Measurements from ENCODE around the gene ZNF768. TPM values are rescaled to one million over a fixed set of nuclear protein-coding genes. Genes with fewer than 3 reads are reported as not detected.
"Not testable (repeated sequence)": the region's sequence is repeated elsewhere in the genome, so short reads cannot be mapped to it uniquely, and the experiment has no call there.

ZNF768 gene
- polyA plus RNA-seq, 1 experiment = 9.8 TPM

DNA sequence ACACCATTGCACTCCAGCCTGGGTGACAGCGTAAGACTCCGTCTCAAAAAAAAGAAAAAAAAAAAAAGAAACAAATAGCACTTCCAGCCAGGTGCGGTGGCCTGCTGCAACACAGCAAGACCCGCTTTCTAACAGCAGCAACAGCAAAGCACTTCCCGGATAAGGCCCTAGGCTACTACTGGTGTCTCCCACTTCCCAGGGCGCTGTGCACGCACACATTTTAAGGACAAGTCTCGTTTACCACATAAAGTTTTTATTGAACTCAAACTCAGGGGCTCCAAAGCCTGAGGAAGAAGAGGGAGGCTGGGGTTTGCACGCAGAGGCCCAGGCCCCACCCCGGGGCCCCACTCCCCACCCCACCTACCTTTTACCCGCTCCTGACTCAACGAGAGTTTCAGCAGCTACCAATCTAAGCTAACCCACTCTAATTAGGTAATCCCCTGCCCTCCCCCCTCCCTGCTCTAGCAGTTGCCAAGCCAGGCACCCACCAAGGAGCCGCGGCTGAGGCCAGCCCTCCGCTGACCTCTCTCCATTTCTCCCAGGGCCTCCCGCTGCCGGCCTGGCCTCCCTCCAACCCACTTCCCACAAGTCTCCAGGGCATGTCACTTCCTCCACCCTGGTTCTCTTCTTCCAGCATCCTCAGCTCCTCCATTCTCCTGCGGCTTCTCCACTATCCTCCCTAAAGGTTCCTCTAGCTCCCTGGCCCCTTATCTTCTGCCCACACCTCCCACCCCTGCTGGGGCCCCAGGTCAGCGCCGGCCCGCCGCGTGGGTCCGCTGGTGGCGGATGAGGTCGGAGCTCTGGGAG lies 2.4 kb downstream of the ZNF768 start:
- Histone ChIP-seq H3K9me3 (ENCODE audit: control insufficient read depth, insufficient read depth, low read length) (no peaks in the 10 kb centered on the region; the same call in 1 of the 2 replicates), H3K27ac (ENCODE audit: low read depth, low read length) (no peak overlapping the region), H3K27me3 (ENCODE audit: control insufficient read depth, insufficient read depth, low read length) (no peaks in the 10 kb centered on the region), H3K4me3 (ENCODE audit: low read depth, low read length) (no peak overlapping the region)
- POLR2A ChIA-PET = no interaction called here
- CTCF ChIA-PET = interaction anchor here (0.7 kb wide), 1 partner anchor 75 kb away, joined by 4 read pairs; no protein-coding TSS in a partner anchor
- no peak for DNase-seq (ENCODE audit: low read depth, low spot score)
- TF ChIP-seq, protein P1, sequence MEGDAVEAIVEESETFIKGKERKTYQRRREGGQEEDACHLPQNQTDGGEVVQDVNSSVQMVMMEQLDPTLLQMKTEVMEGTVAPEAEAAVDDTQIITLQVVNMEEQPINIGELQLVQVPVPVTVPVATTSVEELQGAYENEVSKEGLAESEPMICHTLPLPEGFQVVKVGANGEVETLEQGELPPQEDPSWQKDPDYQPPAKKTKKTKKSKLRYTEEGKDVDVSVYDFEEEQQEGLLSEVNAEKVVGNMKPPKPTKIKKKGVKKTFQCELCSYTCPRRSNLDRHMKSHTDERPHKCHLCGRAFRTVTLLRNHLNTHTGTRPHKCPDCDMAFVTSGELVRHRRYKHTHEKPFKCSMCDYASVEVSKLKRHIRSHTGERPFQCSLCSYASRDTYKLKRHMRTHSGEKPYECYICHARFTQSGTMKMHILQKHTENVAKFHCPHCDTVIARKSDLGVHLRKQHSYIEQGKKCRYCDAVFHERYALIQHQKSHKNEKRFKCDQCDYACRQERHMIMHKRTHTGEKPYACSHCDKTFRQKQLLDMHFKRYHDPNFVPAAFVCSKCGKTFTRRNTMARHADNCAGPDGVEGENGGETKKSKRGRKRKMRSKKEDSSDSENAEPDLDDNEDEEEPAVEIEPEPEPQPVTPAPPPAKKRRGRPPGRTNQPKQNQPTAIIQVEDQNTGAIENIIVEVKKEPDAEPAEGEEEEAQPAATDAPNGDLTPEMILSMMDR (IDR thresholded peaks at IDR 0.05; ENCODE audit: low read depth, low read length) = no peak

DNA sequence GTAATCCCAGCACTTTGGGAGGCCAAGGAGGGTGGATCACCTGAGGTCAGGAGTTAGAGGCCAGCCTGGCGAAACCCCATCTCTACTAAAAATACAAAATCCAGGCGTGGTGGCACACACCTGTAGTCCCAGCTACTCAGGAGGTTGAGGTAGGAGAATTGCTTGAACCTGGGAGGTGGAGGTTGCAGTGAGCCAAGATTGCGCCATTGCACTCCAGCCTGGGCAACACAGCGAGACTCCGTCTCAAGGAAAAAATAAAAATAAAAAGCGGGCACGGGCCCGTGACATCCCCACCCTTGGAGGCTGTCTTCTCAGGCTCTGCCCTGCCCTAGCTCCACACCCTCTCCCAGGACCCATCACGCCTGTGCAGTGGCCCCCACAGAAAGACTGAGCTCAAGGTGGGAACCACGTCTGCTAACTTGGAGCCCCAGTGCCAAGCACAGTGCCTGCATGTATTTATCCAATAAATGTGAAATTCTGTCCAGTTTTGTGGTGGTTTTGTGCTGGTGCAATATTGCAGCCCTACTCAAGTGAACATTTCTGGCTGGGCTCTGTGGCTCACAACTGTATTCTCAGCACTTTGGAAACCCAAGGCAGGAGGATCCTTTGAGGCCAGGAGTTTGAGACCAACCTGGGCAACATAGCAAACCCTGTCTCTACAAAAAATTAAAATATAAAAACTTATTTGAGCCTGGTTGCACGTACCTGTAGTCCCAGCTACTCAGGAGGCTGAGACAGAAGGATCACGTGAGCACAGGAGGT lies 3.5 kb downstream of the ZNF768 start:
- H3K4me3 ChIP-seq (ENCODE audit: low read depth, low read length); POLR2A ChIA-PET; H3K27me3 ChIP-seq (ENCODE audit: control insufficient read depth, insufficient read depth, low read length); H3K27ac ChIP-seq (ENCODE audit: low read depth, low read length); DNase-seq (ENCODE audit: low read depth, low spot score); H3K9me3 ChIP-seq (ENCODE audit: control insufficient read depth, insufficient read depth, low read length): not testable (repeated sequence)
- CTCF ChIA-PET = interaction anchor here (0.6 to 1.2 kb wide), 2 partner anchors 73 to 76 kb away, joined by 3 read pairs; no protein-coding TSS in a partner anchor

DNA sequence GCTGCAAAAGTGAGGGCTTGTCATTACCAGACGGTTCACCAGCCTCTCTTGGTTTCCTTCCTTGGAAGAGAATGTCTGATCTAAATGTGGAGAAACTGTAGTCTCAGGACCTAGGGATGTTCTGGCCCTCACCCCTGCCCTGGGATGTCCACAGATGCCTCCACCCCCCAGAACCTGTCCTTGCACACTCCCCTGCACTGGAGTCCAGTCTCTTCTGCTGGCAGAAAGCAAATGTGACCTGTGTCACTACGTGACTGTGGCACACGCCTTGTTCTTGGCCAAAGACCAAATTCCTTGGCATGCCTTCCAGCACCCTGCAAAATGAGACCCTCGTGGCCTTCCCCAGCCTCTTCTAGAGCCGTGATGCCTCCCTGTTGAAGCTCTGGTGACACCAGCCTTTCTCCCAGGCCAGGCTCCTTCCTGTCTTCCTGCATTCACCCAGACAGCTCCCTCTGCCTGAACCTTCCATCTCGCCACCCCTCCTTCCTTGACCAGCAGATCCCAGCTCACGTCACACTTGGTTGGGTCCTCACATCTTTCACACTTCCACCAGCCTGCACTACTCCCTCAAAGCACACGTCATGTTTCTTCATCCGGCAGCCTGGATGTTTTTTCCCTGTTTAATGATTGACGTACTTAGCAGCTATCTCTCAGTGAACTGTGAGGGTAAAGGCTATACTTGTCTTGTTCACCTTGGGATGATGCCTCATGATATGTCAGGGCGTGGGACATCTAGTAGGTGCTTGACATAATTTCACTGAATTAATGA lies 4.3 kb downstream of the ZNF768 start:
- H3K27me3 ChIP-seq (ENCODE audit: control insufficient read depth, insufficient read depth, low read length) = peaks cover 4% of the 10 kb centered on the region
- H3K4me3 ChIP-seq (ENCODE audit: low read depth, low read length) = no peak overlapping the region
- no peak for DNase-seq (ENCODE audit: low read depth, low spot score)
- ChIA-PET CTCF (interaction anchor here (0.6 to 1.2 kb wide), 2 partner anchors 73 to 75 kb away, joined by 3 read pairs; no protein-coding TSS in a partner anchor), POLR2A (no interaction called here)
- H3K27ac ChIP-seq (ENCODE audit: low read depth, low read length) = peak overlapping the region; percentile 21
- TF ChIP-seq, protein P1 (IDR thresholded peaks at IDR 0.05; ENCODE audit: low read depth, low read length) = no peak
- H3K9me3 ChIP-seq (ENCODE audit: control insufficient read depth, insufficient read depth, low read length) = no peaks in the 10 kb centered on the region; the same call in 1 of the 2 replicates

DNA sequence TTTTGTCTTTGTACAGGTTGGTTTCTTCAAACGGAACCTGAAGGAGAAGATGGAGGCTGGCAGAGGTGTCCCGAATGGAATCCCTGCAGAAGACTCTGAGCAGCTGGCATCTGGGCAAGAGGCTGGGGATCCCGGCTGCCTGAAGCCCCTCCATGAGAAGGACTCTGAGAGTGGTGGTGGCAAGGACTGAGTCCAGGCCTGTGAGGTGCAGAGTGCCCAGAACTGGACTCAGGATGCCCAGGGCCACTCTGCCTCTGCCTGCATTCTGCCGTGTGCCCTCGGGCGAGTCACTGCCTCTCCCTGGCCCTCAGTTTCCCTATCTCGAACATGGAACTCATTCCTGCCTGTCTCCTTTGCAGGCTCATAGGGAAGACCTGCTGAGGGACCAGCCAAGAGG lies 4.9 kb downstream of the ZNF768 start:
- Histone ChIP-seq H3K27me3 (ENCODE audit: control insufficient read depth, insufficient read depth, low read length) (peaks cover 5% of the 10 kb centered on the region), H3K9me3 (ENCODE audit: control insufficient read depth, insufficient read depth, low read length) (no peaks in the 10 kb centered on the region; the same call in 1 of the 2 replicates), H3K4me3 (ENCODE audit: low read depth, low read length) (no peak overlapping the region), H3K27ac (ENCODE audit: low read depth, low read length) (no peak overlapping the region)
- no peak for DNase-seq (ENCODE audit: low read depth, low spot score)
- TF ChIP-seq, protein P1 (IDR thresholded peaks at IDR 0.05; ENCODE audit: low read depth, low read length) = no peak
- CTCF ChIA-PET = interaction anchor here (1.2 kb wide), 1 partner anchor 74 kb away, joined by 3 read pairs; no protein-coding TSS in a partner anchor
- POLR2A ChIA-PET = no interaction called here

All from AG04450 (cell line).